T-helper 2 cell treated with Interferon-gamma antibody and Interleukin-4, amounts not matched to agents 100 ng/mL and 5 ng/mL, for 36 hours (primary cell): ENCODE measurements around the gene L1CAM. TPM values are rescaled to one million over a fixed set of nuclear protein-coding genes. Genes with fewer than 3 reads are reported as not detected.

ENCODE experiments used
- intact Hi-C: fragments of 100-400 bp; cut with micrococcal nuclease; formaldehyde crosslinking; loops from one replicate; pipeline ENCODE4 v1.15.1; 2023
- total RNA-seq: library from RNA; stranded (reverse); gene quantifications from 2 replicates; pipeline ENCODE4 v1.2.3, GENCODE V29; 2022

L1CAM gene
- total RNA-seq = 6.3 and 8.5 TPM in 2 replicates

GRCh38 chrX:153885968-153886903 lies at the start of gene L1CAM:
Gene L1CAM (minus strand): TSS chrX:153886173. CDS start chrX:153875836, 10,337 bp downstream.
- intact Hi-C loops = no loop called here

GRCh38 chrX:153935326-153935851 lies 49.4 kb upstream of the L1CAM start:
- intact Hi-C loops = no loop called here

DNA sequence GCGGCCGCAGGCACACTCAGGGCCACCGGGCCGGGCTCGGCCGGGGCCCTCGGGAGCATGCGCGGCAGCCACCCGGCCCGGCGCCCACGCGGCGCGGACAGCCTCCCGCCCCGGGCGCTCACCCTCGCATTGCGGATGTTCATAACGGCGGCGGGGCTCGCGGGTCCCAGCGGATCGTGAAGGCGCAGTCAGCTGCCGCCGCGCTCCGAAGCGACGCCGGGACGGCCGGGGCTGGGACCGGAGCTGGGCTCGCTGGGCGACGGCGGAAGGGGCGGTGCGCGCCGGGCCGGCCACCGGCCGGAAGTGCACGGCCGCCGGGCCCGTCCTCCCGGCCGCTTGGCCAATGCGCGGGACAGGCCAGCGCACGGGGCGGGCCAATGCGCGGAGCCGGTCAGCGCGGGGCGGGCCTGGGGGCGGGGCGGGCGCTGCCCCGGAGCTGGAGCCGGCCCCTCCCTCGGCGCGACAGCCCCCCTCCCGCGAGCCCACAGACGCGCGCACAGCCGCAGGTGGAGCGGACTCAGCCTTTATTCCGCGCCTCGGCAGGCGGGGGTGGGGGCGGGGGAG lies 48.9 kb upstream of the L1CAM start, which contains the start of gene NAA10:
Gene NAA10, minus strand, starts transcription at position 276 of the 564 bp plus-strand sequence. Its CDS starts 133 bp downstream, at position 143.
- intact Hi-C loops = no loop called here

DNA sequence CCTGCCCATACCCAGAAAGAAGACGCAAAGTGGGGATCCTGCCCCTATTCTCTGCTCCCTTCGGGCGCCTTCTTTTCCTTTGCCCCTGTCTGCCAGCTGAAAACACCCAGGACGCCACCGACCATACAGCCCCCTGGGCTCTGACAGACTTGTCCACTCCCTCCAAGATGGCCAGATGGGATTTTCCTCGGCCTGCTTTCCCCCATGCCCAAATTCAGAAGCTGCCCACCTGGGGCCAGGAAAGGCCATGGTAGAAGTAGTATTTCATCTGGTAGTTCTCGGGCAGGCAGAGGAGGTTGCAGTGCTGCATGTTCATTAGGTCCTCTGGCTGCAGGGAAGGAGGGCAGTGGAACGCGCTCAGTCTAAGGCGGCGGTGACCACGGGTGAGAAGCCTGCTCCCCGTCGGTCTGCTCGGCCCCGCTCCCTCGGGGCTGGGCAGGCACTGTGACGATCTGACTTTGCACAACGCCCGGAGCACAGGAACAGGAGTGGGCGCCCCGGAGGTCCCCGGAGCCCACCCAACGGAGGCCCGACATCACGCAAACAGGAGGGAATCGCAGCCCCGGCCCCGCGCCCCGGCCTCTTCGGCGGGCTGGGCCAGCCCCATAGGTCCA lies 48.3 kb upstream of the L1CAM start:
- intact Hi-C loops = no loop called here

DNA sequence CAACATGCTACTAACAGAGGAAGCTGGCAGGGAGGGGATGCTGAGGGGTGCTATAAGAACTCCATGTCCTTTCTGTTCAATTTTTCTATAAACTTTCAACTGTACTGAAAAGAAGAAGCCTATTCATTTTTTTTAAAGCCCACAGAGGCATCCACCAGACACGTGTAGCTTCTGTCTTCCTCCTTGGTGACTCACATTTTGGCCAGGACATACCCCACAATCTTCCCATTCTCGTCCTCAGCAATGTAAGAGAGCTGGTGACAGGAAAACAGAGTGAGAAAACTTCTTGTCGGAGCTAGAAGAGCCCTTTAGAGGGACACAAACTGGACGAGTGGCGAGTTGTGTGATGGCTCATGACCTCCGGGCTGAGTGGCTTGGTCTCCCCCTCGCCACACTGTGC lies 47.8 kb upstream of the L1CAM start:
- intact Hi-C loops = no loop called here

GRCh38 chrX:153932220-153932915 lies 46.4 kb upstream of the L1CAM start:
- intact Hi-C loops = no loop called here

DNA sequence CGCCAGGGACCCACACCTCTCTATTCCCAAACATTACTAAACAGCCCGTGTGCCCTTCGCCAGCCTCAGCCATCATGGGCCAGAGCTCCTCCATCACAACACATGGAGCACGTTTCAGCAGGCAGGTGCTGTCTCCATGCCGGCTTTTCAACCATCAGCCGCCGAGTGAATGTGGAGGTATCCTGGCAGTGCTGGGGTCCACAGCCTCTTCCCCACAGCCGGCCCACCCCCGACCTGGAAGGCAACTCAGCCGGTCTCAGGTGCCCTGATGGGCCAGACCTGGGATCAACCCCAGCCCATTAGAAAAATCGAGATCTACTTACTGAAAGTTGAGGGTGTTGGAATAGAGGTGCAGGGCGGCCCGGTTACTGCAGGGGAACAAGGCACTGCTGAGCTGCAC lies 45.8 kb upstream of the L1CAM start:
- intact Hi-C loops = no loop called here

GRCh38 chrX:153931151-153931550 lies 45.2 kb upstream of the L1CAM start:
- intact Hi-C loops = no loop called here

GRCh38 chrX:153930011-153930910 lies 44.3 kb upstream of the L1CAM start:
- intact Hi-C loops = no loop called here

- intact Hi-C loops = no loop called here
Observed at GRCh38 chrX:153929576-153929975, 43.6 kb upstream of the L1CAM start.

- intact Hi-C loops = loop anchor here (1.0 kb wide), 4 partner anchors 18 to 618 kb away; partner anchors contain the start of genes HCFC1, IDH3G, IKBKG and SSR4
Observed at GRCh38 chrX:153928846-153929245, 42.9 kb upstream of the L1CAM start.

GRCh38 chrX:153927922-153928760 lies 42.2 kb upstream of the L1CAM start:
- intact Hi-C loops = loop anchor here (1.0 kb wide), 4 partner anchors 19 to 619 kb away; partner anchors contain the start of genes HCFC1, IDH3G, IKBKG and SSR4

DNA sequence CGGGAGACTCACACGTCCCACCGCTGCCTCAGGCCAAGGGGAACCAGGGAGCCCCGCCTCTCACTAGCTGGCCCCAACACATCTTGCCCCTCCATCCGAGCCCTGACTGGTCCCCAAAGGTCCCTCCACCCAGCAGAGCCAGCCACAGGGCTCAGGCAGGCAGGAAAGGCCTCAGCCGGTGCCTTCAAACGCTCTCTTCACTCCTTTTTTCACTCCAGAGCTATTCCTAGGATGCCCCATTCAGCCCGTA lies 41.6 kb upstream of the L1CAM start:
- intact Hi-C loops = no loop called here

GRCh38 chrX:153926858-153927671 lies 41.1 kb upstream of the L1CAM start:
- intact Hi-C loops = loop anchor here (1.0 kb wide), 1 partner anchor 203 kb away; the partner anchor contains the start of genes ABCD1 and BCAP31

DNA sequence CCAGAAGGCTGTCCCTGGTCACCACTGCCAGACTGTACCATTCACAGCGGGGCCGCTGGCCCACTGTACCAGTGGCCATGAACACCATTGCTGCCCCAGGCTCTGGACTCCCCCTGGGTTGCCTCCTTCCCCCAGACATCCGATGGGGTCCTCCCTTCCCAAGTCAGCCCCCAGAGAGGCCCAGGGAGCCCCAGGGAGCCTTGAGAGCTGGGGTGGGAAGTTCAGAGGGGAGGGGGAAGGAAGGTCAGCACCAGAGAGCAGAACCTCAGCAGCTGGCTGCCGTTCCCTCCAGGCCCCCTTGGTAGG lies 40.5 kb upstream of the L1CAM start:
- intact Hi-C loops = loop anchor here (1.0 kb wide), 1 partner anchor 202 kb away; the partner anchor contains the start of genes ABCD1 and BCAP31

- intact Hi-C loops = loop anchor here (1.0 to 2.0 kb wide), 2 partner anchors 21 to 202 kb away; partner anchors contain the start of genes ABCD1 and BCAP31
Observed at GRCh38 chrX:153925739-153926551, 40.0 kb upstream of the L1CAM start, which contains the start of gene ARHGAP4. Gene ARHGAP4 (minus strand): TSS chrX:153926264. CDS start chrX:153926202, 62 bp downstream.

DNA sequence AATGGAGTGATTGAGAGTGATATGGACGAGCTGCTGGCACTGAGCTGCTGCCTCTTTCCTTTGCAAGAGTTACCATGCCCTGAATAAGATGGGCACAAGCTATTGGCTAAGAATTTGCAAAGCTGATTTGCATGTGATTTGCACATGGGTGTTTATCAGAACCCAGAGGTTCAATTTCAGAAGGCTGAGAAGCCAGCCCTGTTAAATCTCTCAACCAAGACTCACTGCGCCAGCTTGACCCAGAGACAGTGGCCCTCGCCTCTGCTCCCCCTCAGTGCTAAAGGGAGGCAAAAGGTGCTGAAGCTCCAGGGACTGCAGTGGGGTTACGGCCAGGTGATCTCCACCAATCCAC lies 39.4 kb upstream of the L1CAM start:
- intact Hi-C loops = loop anchor here (2.0 kb wide), 1 partner anchor 21 kb away; no protein-coding TSS in a partner anchor
